NCI-H1092 treated with DMSO at 0.1 percent for 48 hours (cell line): ENCODE measurements around the gene GFER.
"Not testable (repeated sequence)": the region's sequence is repeated elsewhere in the genome, so short reads cannot be mapped to it uniquely, and the experiment has no call there.

Experiments
- DNase-seq: peaks from one replicate; lab custom pipeline; 2025; lab: John Stamatoyannopoulos, UW

GFER gene

GRCh38 chr16:2006317-2006716 lies 22.3 kb downstream of the GFER start:
- DNase-seq: no peak

- no peak for DNase-seq
Measured at GRCh38 chr16:2007081-2007836, 23.3 kb downstream of the GFER start.

DNA sequence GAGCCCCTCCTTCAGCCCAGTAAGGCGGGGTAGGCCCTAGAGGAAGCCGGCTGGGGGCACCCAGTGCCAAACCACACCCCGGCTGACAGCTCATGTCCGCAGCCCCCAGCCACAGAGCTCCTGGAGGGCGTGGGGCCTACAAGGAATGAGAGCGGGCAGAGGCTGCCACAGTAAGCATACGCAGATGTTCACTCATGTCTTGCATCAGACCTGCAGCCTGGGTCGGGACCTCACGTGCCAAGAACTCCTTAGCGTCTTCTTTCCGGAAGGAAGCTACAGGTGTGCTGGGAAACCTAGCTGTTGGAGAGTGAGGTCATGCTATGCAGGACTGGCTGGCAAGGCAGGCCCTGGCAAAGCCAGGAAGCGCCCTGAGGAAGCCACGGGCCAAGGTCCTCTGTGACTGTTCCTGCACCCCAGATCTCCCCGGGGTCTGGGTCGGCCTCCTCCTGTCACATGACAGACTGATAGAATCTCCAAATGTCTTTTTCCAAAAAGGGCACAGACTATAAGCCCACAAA lies 24.1 kb downstream of the GFER start:
- DNase-seq: no peak

- DNase-seq: no peak
Measured at GRCh38 chr16:2008631-2009163, 24.7 kb downstream of the GFER start.

- no peak for DNase-seq
Measured at GRCh38 chr16:2009164-2009711, 25.2 kb downstream of the GFER start.

DNA sequence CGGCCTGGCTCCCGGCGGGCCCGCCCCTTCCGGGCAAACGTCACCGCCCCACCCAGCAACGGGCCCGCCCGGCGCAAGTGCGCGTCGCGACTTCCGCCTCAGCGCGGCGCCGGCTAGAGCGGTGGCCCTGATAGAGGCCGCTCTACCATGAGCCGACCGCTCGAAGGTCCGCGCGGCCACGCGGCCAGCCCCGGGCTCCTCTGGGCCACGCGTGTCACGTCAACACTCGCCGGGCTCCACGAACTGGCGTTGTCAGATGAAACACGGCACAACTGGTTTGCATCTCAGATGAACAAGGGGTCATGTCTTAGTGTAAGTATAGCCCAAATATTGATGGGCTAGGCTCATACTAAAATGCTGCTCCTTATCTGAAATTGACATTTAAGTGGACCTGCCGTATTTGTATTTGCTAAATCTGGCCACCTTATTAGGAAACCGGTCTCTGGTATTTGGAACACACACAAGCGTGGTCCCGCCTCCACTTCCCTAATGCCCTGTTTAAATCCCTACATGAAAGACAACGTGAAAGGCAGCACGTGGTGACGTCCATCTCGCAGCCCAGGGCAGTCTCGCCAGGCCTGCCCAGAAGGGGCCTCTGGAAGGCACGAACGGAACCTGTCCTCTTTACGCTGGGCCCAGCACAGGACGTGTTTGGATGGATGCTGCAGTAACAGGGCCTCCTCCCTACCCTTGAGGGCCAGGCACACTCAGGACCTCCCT lies 26.0 kb downstream of the GFER start, which contains the start of gene ZNF598:
Gene ZNF598 (minus strand): TSS at position 31 of the 720 bp plus-strand sequence.
- DNase-seq: peak; percentile 81

DNA sequence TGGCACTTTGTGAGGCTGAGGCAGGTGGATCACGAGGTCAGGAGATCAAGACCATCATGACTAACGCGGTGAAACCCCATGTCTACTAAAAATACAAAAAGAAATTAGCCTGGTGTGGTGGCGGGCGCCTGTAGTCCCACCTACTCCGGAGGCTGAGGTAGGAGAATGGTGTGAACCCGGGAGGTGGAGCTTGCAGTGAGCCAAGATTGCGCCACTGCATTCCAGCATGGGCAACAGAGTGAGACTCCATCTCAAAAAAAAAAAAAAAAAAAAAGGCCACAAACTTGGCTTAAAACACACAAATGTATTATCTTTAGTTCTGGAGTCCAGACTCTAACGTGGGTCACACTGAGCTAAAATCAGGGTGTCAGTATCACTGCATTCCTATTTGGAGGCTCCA lies 27.7 kb downstream of the GFER start:
- not testable (repeated sequence) for DNase-seq

DNA sequence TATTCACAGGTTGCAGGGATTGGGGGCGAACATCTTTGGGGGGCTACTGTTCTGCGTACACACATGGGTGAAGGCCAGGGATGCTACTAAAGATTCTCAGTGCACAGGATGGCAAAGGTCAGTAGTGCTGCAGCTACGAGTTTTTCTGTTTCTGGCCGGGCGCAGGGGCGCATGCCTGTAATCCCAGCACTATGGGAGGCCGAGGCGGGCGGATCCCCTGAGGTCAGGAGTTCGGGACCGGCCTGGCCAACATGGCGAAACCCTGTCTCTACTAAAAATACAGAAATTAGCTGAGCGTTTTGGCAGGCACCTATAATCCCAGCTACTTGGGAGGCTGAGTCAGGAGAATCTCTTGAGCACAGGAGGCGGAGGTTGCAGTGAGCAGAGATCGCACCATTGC lies 29.5 kb downstream of the GFER start:
- no peak for DNase-seq

DNA sequence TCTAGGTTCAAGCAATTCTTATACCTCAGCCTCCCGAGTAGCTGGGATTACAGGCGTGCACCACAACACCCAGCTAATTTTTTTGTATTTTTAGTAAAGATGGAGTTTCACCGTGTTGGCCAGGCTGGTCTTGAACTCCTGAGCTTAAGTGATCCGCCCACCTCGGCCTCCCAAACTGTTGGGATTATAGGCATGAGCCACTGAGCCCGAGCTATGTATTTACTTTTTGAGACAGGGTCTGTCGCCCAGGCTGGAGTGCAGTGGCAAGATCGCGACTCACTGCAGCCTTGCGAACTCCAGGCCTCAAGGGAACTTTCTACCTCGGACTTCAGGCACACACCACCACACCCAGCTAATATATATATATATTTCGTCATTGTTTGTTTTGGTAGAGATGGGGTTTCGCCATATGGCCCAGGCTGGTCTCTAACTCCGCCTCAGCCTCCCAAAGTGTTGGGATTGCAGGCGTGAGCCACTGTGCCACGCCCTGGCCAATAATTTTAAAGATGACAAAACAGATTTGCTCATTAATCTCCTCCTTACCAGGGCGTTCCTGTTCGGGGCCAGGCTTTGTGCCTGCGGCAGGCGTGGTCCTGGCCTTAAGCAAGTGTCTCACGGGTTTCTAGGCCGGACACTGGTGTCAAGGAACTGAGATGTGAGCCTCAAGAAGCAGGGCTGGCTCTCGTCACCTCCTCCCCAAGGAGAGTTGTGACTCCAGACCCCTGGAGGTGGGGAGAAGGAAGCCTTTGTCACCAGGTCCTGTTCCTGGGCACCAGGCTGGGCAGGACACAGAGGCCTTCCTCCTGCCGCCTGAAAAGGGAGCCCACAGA lies 31.3 kb downstream of the GFER start:
- DNase-seq: no peak

DNA sequence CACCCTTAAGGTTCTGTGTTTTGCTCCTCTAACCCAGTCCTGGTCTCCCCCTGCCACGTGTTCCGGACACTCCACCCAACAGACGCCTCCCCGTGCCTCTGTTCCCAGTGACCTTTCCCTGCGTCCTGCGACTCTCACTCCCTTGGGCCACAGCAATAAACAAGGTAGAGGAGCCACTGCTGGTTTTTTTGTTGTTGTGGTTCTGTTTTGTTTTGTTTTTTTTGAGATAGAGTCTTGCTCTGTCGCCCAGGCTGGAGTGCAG lies 31.9 kb downstream of the GFER start:
- DNase-seq: no peak

- DNase-seq: peak; percentile 13
Measured at GRCh38 chr16:2016407-2016922, 32.5 kb downstream of the GFER start.

GRCh38 chr16:2019518-2019920 lies 35.5 kb downstream of the GFER start, which contains the start of gene NPW:
TSS of gene NPW (plus strand) at chr16:2019785.
- peak; percentile 47 for DNase-seq

- no peak for DNase-seq
Measured at GRCh38 chr16:2019921-2020831, 36.2 kb downstream of the GFER start.

DNA sequence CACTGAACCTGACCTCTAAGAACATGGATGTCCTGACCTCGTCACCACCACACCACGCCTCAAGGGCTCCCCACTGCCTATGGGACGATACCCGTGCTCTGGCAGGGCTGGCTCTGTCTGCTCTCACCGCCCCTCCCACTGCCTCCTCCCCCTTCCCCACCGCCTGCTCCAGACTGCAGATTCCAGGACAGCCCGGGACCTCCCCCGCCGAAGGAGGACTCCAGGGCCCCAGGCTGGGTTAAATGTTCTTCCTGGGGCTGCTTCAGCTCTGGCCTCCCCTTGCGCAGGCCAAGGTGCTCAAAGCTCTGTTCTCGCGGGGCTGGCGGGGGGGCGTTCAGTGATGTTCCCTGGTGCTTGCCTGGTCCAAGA lies 38.7 kb downstream of the GFER start:
- no peak for DNase-seq

GRCh38 chr16:2023092-2024031 lies 39.4 kb downstream of the GFER start:
- peak; percentile 76 for DNase-seq

DNA sequence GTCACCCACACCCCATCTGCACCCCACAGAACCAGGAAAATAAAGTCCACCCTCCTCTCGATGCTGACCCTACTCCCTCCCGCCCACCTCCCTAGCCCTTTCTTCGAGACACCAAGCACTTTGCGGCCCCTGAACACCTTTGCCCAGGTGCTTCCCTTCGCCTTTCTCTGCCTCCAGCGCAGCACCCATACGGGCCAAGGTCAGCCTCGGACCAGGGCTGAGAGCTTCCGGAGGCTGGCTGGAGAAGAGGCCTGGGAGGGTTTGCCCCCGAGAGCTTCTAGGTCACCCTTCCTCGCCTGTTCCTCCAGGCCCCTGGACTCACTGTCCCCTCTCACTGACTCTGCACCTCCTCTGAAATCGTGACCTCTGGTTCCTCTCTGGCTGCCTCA lies 40.0 kb downstream of the GFER start:
- no peak for DNase-seq

GRCh38 chr16:2025251-2025650 lies 41.3 kb downstream of the GFER start:
- no peak for DNase-seq

- DNase-seq: no peak
Measured at GRCh38 chr16:2025878-2026460, 42.0 kb downstream of the GFER start.

GRCh38 chr16:2026461-2027023 lies 42.5 kb downstream of the GFER start, which contains the start of gene NHERF2:
TSS of gene NHERF2 (plus strand) at chr16:2026902. CDS start at chr16:2027006, 104 bp downstream.
- peak; percentile 21 for DNase-seq
